ENCODE data around the gene SMTN.
"Not testable (repeated sequence)": the region's sequence is repeated elsewhere in the genome, so short reads cannot be mapped to it uniquely, and the experiment has no call there.

Gene SMTN

DNA sequence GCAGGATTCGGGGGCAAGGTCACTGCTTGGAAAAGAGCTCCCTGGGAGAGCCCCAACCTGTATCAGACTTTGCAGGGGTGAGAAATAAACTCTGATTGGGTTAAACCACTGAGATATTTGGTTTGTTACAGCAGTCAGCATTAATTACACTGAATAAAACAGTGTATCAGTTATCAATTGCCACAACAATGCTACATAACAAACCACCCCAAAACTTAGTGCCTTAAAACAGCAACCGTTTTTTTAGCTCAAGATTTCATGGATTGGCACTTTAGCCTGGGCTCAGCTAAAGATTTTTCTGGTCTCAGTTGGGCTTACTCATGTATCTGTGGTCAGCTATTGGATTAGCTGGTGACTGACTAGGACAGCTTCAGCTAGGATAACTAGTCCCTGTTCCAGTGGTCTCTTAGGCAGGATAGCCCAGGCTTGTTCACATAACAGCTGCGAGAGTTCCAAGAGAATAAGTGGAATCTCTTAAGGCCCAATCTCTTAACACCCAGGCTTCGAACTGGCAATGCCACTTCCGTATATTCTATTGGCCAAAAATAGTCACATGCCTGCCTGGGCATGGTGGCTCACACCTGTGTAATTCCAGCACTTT is 7.5 kb upstream of the SMTN start:
- DNase-seq, result not testable (repeated sequence)

DNA sequence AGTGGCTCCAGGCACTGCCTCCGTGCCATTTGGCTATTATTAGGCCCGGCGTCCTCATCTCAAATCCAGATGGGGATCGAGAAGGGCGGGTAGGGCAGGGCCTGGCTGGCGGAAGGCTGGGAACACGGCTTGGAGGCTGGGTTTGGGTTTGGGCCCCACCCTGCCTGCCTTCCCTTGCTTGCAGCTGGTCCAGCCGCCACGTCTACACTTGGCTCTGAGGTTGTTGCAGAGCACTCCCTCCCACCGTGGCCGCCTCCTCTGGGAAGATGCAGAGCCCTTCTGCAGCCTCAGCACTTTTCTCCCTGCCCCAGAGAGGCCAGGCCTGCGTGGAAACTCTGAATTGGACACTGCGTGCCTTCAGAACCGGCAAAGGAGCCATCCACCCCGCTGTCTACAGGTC is 5.2 kb upstream of the SMTN start:
- no peak for DNase-seq

GRCh38 chr22:31077681-31078080 is 3.4 kb upstream of the SMTN start:
- DNase-seq, result no peak

- DNase-seq, result not testable (repeated sequence)
Observed at GRCh38 chr22:31078389-31078788, 2.7 kb upstream of the SMTN start.

GRCh38 chr22:31079095-31079642 is 1.9 kb upstream of the SMTN start:
- no peak for DNase-seq

GRCh38 chr22:31080164-31080847 is 812 bp upstream of the SMTN start:
- DNase-seq, result no peak

GRCh38 chr22:31081963-31082605 is 966 bp downstream of the SMTN start:
- DNase-seq, result peak; percentile 27

GRCh38 chr22:31082606-31083376 is 1.7 kb downstream of the SMTN start:
- DNase-seq, result peak; percentile 76

- DNase-seq, result no peak
Observed at GRCh38 chr22:31083377-31083768, 2.3 kb downstream of the SMTN start.

DNA sequence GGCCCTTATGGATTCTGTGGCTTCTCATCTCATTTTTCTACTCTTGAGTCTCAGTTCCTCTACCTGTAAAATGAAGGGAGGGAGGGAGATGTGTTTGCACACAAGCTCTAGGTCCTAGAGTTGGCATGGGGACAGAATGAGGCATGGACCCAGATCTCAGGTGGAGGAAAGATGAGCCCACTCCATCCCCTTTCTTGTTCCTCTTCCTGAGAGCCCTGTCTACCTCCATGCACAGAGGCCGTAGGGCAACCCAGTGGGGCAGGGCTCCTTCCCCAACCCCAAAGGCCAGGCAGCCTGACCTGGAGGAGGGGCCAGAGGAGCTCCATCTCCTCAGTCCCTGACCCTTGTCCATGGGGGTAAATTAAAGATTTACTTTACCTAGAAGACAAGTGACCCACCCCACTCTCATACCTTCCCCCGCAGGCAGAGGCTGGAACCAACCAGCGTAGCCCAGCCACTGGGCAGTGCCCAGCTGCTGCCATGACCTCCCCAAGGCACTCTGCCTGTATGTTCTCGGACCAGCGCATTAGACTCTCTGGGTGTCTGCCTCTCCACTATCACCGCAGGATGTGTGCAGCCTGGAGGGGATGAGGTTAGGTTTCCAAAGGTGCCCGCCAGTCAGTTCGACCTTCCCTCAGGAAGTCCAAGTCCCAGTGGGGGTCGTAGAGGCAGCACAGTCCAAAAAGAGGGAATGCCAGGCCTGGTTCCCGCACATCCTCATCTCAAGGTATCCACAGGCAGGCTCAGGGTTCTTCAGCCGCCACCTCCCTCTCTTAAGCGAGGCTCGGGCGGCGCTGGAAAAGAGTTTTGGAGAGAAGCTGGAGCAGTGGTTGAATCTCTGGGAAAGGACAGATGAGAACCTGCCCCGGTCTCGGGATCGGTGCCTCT is 3.0 kb downstream of the SMTN start:
- no peak for DNase-seq

- peak; percentile 88 for DNase-seq
Observed at GRCh38 chr22:31084811-31085492, 3.8 kb downstream of the SMTN start.

DNA sequence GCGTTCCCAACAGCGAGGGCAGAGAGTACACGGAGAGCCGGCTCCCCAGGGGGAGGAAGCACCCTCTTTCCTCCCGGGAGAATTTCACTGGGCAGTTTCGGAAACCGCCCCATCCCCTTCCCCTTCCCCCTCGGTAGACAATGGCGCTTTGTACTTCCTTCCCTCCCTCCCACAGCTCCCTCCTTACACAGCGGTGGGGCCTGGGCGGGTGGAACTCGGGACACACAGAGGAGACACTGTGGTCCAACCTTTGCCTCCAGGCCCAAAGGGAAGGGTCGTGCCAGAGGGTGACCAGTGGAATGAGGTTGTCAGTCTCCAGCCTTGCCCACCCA is 4.3 kb downstream of the SMTN start:
- DNase-seq, result no peak

GRCh38 chr22:31085928-31086327 is 4.8 kb downstream of the SMTN start:
- DNase-seq, result no peak

GRCh38 chr22:31086703-31087330 is 5.7 kb downstream of the SMTN start:
- DNase-seq, result no peak

- no peak for DNase-seq
Observed at GRCh38 chr22:31087744-31088215, 6.7 kb downstream of the SMTN start.

DNA sequence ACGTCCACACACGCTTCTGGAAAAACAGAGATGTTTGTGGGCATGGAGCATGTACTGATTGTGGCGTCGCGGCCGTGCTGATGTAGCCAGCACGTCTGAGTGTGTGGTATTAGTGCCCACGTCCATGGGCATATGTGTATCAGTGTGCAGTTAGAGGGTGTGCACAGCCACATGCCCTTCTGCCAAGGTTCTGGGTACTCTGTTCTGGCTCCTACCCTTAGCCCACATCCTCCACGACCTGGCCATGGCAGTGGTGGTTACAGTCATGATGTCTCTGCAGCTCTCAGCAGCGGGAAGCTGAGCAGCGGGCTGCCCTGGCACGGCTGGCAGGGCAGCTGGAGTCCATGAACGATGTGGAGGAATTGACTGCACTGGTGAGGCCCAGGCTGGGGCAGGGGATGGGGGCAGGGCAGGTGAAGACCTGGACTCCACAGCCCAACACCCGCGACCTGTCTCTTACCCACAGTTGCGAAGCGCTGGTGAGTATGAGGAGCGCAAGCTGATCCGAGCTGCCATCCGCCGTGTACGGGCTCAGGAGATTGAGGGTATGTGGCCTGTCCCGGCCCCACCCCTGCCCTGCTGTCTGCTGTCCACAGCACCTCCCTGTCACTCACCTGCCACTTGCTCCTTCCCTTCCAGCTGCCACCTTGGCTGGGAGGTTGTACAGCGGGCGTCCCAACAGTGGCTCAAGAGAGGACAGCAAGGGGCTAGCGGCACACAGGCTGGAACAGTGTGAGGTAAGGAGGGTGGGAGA is 7.3 kb downstream of the SMTN start:
- DNase-seq, result no peak

DNA sequence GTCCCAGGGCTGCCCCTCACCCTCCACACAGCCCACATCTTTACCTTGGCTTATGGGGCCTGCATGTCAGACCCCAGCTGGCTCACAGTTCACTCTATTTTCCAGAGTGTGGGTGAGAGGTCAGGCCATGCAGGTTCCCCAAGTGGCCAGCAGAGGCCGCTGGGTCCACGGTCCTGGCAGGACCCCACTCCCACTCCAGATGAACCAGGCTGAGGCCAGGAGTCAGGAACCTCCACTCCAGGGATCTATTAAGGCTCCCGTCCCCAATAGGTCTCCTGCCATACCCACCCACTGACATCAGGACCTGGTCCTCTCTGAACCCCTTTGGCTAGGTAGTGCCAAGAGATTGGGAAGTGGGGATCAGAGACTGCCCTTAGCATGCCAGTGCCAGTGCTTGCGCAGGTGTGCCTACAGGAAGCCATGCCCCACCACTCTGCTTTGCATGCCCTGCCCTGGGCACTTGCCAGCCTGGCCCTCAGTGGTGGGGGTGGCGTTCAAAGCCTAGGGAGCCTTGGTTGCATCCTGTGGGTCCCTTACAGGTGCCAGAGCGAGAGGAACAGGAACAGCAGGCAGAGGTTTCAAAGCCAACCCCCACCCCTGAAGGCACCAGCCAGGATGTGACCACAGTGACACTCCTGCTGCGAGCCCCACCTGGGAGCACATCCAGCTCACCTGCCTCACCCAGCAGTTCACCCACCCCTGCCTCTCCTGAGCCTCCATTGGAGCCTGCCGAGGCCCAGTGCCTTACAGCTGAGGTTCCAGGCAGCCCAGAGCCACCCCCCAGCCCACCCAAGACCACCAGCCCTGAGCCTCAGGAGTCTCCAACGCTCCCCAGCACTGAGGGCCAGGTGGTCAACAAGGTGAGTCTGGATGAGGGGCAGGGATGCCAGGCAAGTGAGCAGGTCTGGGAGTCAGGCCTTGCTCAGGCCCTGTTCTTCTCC is 8.3 kb downstream of the SMTN start:
- DNase-seq, result peak; percentile 24

DNA sequence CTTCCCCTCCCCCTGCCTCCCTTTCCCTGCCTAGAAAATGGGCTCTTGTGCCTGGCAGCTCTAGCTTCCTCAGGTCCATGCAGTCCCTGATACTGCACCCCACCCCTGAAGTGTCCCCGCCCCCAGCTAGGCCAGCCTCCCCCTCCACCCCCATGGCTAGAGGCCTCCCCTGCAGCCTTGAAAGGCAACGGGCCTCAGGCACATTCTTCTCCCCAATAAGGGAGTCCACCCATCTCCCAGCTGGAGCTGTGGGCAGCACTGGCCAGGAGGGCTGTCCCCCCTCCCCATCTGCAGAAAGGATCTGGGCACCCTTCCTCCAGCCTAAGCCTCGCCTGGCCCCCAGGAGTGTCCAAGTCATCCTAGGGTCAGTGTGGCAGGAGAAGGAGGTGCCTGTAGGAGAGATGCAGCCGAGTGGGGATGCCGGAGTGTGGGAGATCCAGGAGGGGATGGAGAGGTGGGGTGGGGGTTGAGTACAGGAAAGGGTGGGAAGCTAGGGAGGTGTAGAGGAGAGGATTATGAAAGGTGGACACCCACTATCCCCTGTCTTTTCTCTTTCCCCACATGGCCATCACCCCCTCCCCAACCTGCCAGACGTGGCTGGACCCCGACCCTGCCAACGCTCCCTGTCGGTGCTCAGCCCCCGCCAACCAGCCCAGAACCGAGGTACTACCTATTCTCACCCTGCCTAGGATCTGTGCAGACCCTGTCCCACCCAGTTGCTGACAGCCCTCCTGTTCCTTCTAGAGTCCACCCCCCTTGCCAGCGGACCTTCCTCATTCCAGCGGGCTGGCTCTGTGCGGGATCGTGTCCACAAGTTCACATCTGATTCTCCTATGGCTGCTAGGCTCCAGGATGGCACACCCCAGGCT is 9.3 kb downstream of the SMTN start:
- DNase-seq, result no peak
